ENCODE results near the gene MEIS2. TPM values are rescaled to one million over a fixed set of nuclear protein-coding genes. Genes with fewer than 3 reads are reported as not detected.

The MEIS2 gene
- total RNA-seq, 4 donors from 2014 or later: 28.3 to 87.5 (median 42.2) TPM

GRCh38 chr15:36948982-36949381, 151.4 kb downstream of the MEIS2 start:
- no peak for TF ChIP-seq CTCF (IDR thresholded peaks at IDR 0.05)
- ATAC-seq (ENCODE audit: low FRiP score) (no peak), DNase-seq (ENCODE audit: low spot score) (no peak)

GRCh38 chr15:36947035-36947719, 153.2 kb downstream of the MEIS2 start:
- no peak for TF ChIP-seq CTCF (IDR thresholded peaks at IDR 0.05)
- ATAC-seq (ENCODE audit: low FRiP score) (no peak), DNase-seq (ENCODE audit: low spot score) (no peak)

- no peak for ATAC-seq (ENCODE audit: low FRiP score)
- no peak for TF ChIP-seq CTCF (IDR thresholded peaks at IDR 0.05)
- no peak for DNase-seq (ENCODE audit: low spot score)
Measured at GRCh38 chr15:36944442-36944841, 155.9 kb downstream of the MEIS2 start.

GRCh38 chr15:36943508-36944361, 156.6 kb downstream of the MEIS2 start:
- TF ChIP-seq CTCF (IDR thresholded peaks at IDR 0.05): no peak
- ATAC-seq (ENCODE audit: low FRiP score) (no peak), DNase-seq (ENCODE audit: low spot score) (no peak)

GRCh38 chr15:36942248-36942827, 158.0 kb downstream of the MEIS2 start:
- no peak for TF ChIP-seq CTCF (IDR thresholded peaks at IDR 0.05)
- ATAC-seq (ENCODE audit: low FRiP score) (no peak), DNase-seq (ENCODE audit: low spot score) (no peak)

GRCh38 chr15:36941798-36942197, 158.6 kb downstream of the MEIS2 start:
- no peak for TF ChIP-seq CTCF (IDR thresholded peaks at IDR 0.05)
- ATAC-seq (ENCODE audit: low FRiP score) (no peak), DNase-seq (ENCODE audit: low spot score) (no peak)
